Caco-2 (cell line): ENCODE results near the gene ALDH4A1. TPM values are rescaled to one million over a fixed set of nuclear protein-coding genes. Genes with fewer than 3 reads are reported as not detected.

Source experiments
- BruUV-seq: library from RNA; stranded (reverse); fragments of 400-500 nt; replicated peaks from 2 replicates; lab custom pipeline; 2021; lab: Mats Ljungman, UMichigan
- CTCF ChIA-PET: fragments of 300-600 bp; sonication (Branson Sonifier 250); formaldehyde crosslinking; loops from one replicate; lab custom pipeline; 2022; ENCODE audit warnings: antibody characterized with exemption; lab: Charles Lee
- POLR2A ChIA-PET: fragments of 300-600 bp; sonication (Branson Sonifier 250); formaldehyde crosslinking; loops from one replicate; lab custom pipeline; 2022; ENCODE audit warnings: antibody characterized with exemption; lab: Charles Lee
- DNase-seq, 2 experiments: peaks; one replicate each; pipeline versions ENCODE4 v3.0.0 to v3.0.0-alpha.2; 2020 to 2022
- H3K27me3 ChIP-seq: replicated peaks from 2 replicates; pipeline ENCODE4 v1.6.0; 2011; ENCODE audit warnings: low read length; ENCODE audit not compliant: control insufficient read depth, insufficient read depth
- H3K36me3 ChIP-seq: 2 replicates; pipeline ENCODE4 v1.5.1; 2011; ENCODE audit warnings: low read length; ENCODE audit not compliant: control insufficient read depth, insufficient read depth
- H3K4me1 ChIP-seq: fragments of 250-450 bp; sonication (Bioruptor Pico); 2 replicates; pipeline ENCODE4 v1.5.1; 2020; ENCODE audit warnings: mild to moderate bottlenecking
- H3K4me3 ChIP-seq: 2 replicates; pipeline ENCODE4 v1.5.1; 2011; ENCODE audit warnings: low read depth, mild to moderate bottlenecking, control low read depth, low read length
- H3K9me3 ChIP-seq: fragments of 250-450 bp; sonication (Bioruptor Pico); 2 replicates; pipeline ENCODE4 v1.5.1; 2020; ENCODE audit warnings: mild to moderate bottlenecking, moderate library complexity
- H3K27ac Mint-ChIP-seq: one replicate; pipeline ENCODE4 v1.8.0; 2022; ENCODE audit warnings: mixed read lengths; ENCODE audit not compliant: unreplicated experiment
- H3K27me3 Mint-ChIP-seq: one replicate; pipeline ENCODE4 v1.8.0; 2022; ENCODE audit warnings: mixed read lengths; ENCODE audit not compliant: insufficient read depth, unreplicated experiment
- H3K36me3 Mint-ChIP-seq: one replicate; pipeline ENCODE4 v1.8.0; 2022; ENCODE audit warnings: mild to moderate bottlenecking, mixed read lengths; ENCODE audit not compliant: insufficient read depth, unreplicated experiment
- H3K4me1 Mint-ChIP-seq: one replicate; pipeline ENCODE4 v1.8.0; 2022; ENCODE audit warnings: low read depth, mixed read lengths; ENCODE audit not compliant: unreplicated experiment
- H3K4me3 Mint-ChIP-seq: one replicate; pipeline ENCODE4 v1.8.0; 2022; ENCODE audit warnings: mild to moderate bottlenecking, moderate library complexity, mixed read lengths; ENCODE audit not compliant: unreplicated experiment
- H3K9me3 Mint-ChIP-seq: one replicate; pipeline ENCODE4 v1.8.0; 2022; ENCODE audit warnings: mixed read lengths; ENCODE audit not compliant: unreplicated experiment
- intact Hi-C: fragments of 100-400 bp; cut with micrococcal nuclease; formaldehyde crosslinking; loops from one replicate; pipeline ENCODE4 v1.10.0; 2022; ENCODE audit not compliant: unreplicated experiment
- total RNA-seq: library from RNA; stranded (reverse); gene quantifications from 2 replicates; pipeline ENCODE4 v1.2.3, GENCODE V29; 2022
- TF ChIP-seq, protein P1 (sequence below), 2 experiments: fragments of 200-600 bp in 1 of 2; IDR thresholded peaks; 1 replicate in 1 of 2; 2 replicates in 1 of 2; pipeline versions ENCODE4 v1.5.1 to v1.8.0; 2011 to 2022; ENCODE audit warnings: antibody characterized with exemption in 1 of 2, control low read depth in 1 of 2, inconsistent platforms in 1 of 2, low read depth in 1 of 2, low read length in 1 of 2, mild to moderate bottlenecking in 1 of 2, moderate library complexity in 1 of 2; ENCODE audit not compliant: insufficient read depth in 1 of 2, severe bottlenecking in 1 of 2, unreplicated experiment in 1 of 2

ALDH4A1 gene
- total RNA-seq, 1 experiment from 2014 or later: 18.0 TPM

- peak; percentile 58 to 66 for DNase-seq
- Histone ChIP-seq H3K36me3 (no peaks in the 10 kb centered on the region), H3K27me3 (no peaks in the 10 kb centered on the region), H3K9me3 (no peaks in the 10 kb centered on the region), H3K4me3 (no peak overlapping the region), H3K4me1 (peaks cover 32% of the 10 kb centered on the region)
- no peaks in the 10 kb centered on the region for H3K9me3 Mint-ChIP-seq
- peak overlapping the region; percentile 24 for H3K4me3 Mint-ChIP-seq
- CTCF ChIA-PET: interaction anchor here (0.6 to 0.8 kb wide), 2 partner anchors 12 to 65 kb away, joined by 3 read pairs; no protein-coding TSS in a partner anchor
- H3K27me3 Mint-ChIP-seq: no peaks in the 10 kb centered on the region
- POLR2A ChIA-PET: interaction anchor here (0.8 kb wide), 1 partner anchor 20 kb away, joined by 5 read pairs; no protein-coding TSS in a partner anchor
- peaks cover 5% of the 10 kb centered on the region for H3K36me3 Mint-ChIP-seq
- no TSS peak for BruUV-seq
- TF ChIP-seq, protein P1, sequence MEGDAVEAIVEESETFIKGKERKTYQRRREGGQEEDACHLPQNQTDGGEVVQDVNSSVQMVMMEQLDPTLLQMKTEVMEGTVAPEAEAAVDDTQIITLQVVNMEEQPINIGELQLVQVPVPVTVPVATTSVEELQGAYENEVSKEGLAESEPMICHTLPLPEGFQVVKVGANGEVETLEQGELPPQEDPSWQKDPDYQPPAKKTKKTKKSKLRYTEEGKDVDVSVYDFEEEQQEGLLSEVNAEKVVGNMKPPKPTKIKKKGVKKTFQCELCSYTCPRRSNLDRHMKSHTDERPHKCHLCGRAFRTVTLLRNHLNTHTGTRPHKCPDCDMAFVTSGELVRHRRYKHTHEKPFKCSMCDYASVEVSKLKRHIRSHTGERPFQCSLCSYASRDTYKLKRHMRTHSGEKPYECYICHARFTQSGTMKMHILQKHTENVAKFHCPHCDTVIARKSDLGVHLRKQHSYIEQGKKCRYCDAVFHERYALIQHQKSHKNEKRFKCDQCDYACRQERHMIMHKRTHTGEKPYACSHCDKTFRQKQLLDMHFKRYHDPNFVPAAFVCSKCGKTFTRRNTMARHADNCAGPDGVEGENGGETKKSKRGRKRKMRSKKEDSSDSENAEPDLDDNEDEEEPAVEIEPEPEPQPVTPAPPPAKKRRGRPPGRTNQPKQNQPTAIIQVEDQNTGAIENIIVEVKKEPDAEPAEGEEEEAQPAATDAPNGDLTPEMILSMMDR (IDR thresholded peaks at IDR 0.05; ENCODE audit: insufficient read depth in 1 of 2, low read depth in 1 of 2, low read length in 1 of 2, severe bottlenecking in 1 of 2, unreplicated experiment in 1 of 2): peak in 1 of 2 experiments; percentile 1
- peaks cover 30% of the 10 kb centered on the region for H3K4me1 Mint-ChIP-seq
- H3K27ac Mint-ChIP-seq: peak overlapping the region; percentile 61
- intact Hi-C loops: no loop called here
These were observed 46.7 kb upstream of the ALDH4A1 start for GRCh38 chr1:18948913-18949685.

DNA sequence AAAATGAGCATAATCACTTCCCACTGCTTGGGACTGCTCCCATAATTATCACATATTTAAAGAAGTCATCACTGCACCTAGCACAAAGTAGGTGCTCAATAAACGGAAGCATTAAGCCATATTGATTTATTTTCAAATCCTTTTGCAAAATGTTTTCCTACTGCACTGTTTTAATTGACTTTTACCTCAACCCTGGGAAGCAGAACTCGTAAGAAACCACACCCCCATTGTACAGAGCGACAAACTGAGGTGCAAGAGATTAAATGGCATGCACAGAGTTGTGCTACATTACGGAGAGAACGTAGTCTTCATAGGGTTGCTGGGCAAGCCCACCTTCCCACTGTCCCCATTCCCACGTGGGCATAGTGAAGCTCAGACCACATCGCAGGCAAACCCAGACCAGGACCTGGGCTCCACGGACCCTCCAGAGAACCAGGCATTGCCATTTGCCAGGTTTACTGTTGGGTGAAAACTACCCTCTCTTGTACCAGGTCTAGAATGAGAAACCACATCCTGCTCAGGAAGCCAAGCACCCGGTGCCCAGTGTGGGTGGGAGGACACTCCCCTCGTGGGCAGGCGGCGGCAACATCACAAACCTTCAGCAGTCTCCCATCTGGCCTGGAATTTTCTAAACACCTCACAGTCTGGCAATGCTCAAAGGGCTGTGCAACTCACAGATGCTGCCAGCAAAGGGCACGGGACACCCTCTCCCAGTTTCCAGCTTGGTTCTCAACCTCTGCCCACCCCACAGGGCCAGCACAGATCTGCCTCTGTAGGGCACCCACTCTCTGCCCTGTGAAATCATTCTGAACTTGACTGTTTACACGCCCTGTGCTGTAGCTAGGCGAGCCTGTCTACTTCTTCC is 45.9 kb upstream of the ALDH4A1 start:
- Mint-ChIP-seq H3K4me1 (peaks cover 24% of the 10 kb centered on the region), H3K4me3 (no peak overlapping the region), H3K36me3 (peaks cover 13% of the 10 kb centered on the region), H3K27me3 (no peaks in the 10 kb centered on the region), H3K9me3 (no peaks in the 10 kb centered on the region), H3K27ac (peak overlapping the region; percentile 61)
- TF ChIP-seq, protein P1 (IDR thresholded peaks at IDR 0.05; ENCODE audit: insufficient read depth in 1 of 2, low read depth in 1 of 2, low read length in 1 of 2, severe bottlenecking in 1 of 2, unreplicated experiment in 1 of 2): no peak
- DNase-seq: no peak
- CTCF ChIA-PET: interaction anchor here (0.8 kb wide), 1 partner anchor 64 kb away, joined by 3 read pairs; no protein-coding TSS in a partner anchor
- BruUV-seq: no TSS peak
- no peak overlapping the region for H3K4me3 ChIP-seq
- H3K27me3 ChIP-seq: no peaks in the 10 kb centered on the region
- intact Hi-C loops: no loop called here
- peaks cover 29% of the 10 kb centered on the region for H3K4me1 ChIP-seq
- H3K36me3 ChIP-seq: no peaks in the 10 kb centered on the region
- POLR2A ChIA-PET: no interaction called here
- H3K9me3 ChIP-seq: no peaks in the 10 kb centered on the region

GRCh38 chr1:18947570-18947969 is 45.2 kb upstream of the ALDH4A1 start:
- peaks cover 14% of the 10 kb centered on the region for H3K36me3 Mint-ChIP-seq
- CTCF ChIA-PET: no interaction called here
- Histone ChIP-seq H3K36me3 (no peaks in the 10 kb centered on the region), H3K4me3 (no peak overlapping the region), H3K9me3 (no peaks in the 10 kb centered on the region), H3K27me3 (no peaks in the 10 kb centered on the region), H3K4me1 (peaks cover 29% of the 10 kb centered on the region)
- intact Hi-C loops: no loop called here
- no peaks in the 10 kb centered on the region for H3K27me3 Mint-ChIP-seq
- no peak overlapping the region for H3K4me3 Mint-ChIP-seq
- TF ChIP-seq, protein P1 (IDR thresholded peaks at IDR 0.05; ENCODE audit: insufficient read depth in 1 of 2, low read depth in 1 of 2, low read length in 1 of 2, severe bottlenecking in 1 of 2, unreplicated experiment in 1 of 2): no peak
- BruUV-seq: no TSS peak
- no peak for DNase-seq
- no peaks in the 10 kb centered on the region for H3K9me3 Mint-ChIP-seq
- peaks cover 24% of the 10 kb centered on the region for H3K4me1 Mint-ChIP-seq
- POLR2A ChIA-PET: no interaction called here
- no peak overlapping the region for H3K27ac Mint-ChIP-seq
